GM21576 (cell line): ENCODE data around the gene SCGB1C1.
A peak's percentile ranks its signal among the peaks of the same experiment; 100 is the strongest.

ENCODE experiments used
- ATAC-seq: cut with Tn5 transposase; IDR thresholded peaks from one replicate; pipeline ENCODE4 v1.9.1; 2021; ENCODE audit warnings: mild to moderate bottlenecking, moderate library complexity; ENCODE audit not compliant: unreplicated experiment

SCGB1C1 gene

DNA sequence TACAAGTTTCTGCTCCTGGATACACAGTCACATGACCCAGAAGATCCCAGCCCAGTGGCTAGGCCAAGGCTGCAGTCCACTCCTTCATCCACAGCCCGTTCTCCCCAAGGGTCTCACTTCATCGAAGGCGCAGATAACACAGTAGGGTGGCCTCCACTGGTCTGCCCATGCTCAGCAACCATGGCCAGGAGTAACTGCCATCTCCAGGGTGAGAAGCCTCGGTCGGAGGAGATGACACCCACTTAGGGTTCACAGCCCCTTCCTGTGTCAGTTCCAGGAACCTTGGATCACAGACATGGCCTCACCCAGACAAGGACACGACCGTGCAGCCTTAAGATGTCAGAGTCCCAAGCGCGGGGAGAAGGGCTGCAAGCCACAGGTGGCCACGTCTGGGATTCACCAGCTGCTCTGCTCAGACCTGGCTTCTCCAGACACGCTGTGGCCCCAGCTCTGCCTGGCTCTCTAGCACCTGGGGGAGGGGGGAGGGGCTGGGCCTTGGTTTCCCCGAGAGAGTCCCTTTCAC lies 11.8 kb downstream of the SCGB1C1 start:
- ATAC-seq, result no peak

DNA sequence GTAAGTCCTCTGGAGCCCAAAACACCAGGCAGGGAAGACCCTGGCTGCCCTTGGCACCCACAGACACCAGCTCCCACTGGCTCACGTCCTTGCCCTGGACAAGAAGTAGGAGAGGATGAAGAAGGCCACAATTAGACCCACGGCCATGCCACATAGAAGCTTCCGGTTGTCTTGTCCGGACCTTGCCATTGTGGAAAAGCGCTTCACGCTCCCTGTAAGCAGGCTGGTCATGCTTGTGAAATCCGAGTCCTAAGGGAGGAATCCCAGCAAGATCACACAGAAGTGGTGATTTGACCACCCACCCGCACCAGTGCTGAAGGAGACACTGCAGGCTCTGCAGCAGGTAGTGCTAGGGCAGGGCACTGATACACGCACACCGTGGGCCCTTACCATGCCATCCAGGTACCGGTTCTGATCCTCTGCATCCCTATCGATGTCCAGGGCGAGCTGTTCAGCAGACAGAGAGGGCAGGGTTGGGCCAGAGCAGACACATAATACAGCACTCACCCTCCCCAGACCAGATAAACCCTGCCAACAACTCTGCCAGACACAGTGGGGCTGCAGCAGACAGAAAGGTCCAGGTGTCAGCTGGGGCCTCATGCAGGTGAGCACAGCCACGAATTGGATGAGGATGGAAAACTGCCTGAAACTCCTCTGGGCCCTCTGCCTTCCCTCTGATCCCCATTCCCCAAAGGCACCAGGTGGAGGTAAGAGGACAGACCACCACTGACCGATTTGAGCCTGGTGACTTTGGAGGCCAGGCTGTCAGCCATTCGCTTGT lies 12.5 kb downstream of the SCGB1C1 start:
- ATAC-seq, result no peak

DNA sequence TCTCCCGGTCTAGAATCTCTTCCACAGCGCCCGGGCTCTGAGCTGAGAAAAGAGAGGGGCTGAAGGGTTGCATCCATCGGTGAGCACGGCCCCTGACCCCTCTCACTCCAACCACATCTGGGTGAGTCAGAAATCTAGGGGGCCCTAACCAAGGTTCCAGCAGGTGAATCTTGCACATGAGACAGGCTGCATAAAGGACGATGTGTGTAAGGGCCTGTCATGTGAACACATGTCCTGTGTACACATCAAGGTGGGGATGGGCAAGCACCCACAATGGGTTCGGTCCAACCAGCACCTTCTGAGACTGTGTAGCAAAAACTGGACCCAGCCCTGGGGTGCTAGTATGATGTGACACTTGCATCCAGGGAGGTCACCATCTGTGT lies 13.1 kb downstream of the SCGB1C1 start:
- ATAC-seq, result no peak

DNA sequence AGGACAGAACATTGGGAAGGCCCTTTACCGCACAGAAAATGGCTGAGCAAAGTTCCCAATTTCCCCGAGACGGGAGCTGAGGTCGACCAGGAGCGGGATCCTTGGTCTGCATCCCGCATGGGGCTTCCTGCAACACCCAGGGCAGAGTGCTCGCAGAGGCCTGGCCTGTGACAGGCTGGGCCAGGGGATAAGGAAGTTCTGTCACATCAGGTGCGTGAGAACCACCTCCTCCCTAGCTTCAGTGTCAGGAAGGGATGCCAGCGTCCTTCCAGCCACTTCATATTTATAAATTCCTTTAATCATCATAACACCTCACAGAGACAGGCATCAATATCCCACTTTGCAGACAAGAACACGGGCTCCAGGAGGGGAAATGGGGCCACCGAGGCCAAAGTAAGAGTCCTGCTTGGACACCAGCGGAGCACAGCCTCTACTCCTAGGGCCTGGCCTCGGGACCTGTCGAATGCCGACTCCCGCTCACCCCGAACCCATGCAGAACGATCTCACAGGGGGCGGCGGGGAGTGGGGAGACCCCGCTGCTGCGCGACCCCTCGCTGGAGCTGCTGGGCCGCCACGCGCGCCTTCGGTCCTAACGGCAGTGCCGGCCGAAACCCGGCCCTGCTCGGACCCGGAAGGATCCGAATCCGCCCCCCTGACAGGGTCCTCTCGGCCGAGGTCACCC lies 13.8 kb downstream of the SCGB1C1 start:
- ATAC-seq, result no peak

DNA sequence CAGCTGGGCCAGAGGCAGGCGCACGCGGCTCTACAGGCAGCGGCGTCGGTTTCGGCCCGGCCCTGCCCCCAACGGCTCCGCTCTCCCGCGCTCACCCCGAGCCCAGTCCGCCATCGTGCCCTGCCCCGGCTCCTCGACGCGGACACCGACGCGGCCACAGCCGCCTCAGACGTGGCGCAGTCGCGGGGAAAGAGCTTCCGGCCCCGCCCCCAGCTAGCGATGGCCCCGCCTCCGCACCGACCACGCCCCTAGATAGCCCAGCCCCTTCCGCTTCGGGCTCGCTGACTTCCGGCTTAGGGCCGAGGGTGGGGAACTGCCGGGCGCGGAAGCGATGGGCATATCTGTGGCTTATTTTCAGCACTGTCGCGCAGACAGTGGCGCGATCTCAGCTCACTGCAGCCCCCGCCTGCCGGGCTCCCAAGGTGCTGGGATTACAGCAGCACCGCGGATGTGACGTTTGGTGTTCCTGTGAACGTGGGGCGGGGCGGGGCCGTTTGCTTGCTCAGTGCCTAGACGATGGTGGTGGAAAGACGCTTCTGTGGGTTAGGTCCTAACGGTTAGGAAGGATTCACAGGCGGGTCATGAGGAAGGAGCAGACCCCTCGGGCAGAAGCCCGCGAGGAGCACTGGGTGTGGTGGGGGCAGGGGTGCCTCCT lies 14.5 kb downstream of the SCGB1C1 start, which contains the start of the genes BET1L and RIC8A:
Gene BET1L, minus strand, starts transcription at position 192 of the 655 bp plus-strand sequence. Its CDS starts 78 bp downstream, at position 114.
Gene RIC8A, plus strand, starts transcription at position 501 of the 655 bp plus-strand sequence. CDS start 1,147 bp downstream, outside the sequence.
- ATAC-seq, result peak; percentile 69

DNA sequence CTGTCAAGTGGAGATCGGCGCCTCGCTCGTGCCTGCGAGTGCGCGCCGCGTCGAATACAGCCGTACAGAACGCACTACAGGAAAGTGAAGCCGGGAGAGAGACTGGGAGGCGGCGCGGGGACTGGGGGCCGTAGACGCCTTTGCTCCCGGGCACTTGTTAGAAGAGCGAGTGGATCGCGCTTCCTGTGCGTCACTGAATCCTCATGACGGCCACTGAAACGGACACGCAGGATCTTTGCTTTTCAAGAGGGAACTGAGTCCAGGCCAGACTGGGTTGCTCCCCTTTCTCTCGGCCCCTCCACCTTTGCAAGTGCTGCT lies 14.9 kb downstream of the SCGB1C1 start:
- ATAC-seq, result no peak

DNA sequence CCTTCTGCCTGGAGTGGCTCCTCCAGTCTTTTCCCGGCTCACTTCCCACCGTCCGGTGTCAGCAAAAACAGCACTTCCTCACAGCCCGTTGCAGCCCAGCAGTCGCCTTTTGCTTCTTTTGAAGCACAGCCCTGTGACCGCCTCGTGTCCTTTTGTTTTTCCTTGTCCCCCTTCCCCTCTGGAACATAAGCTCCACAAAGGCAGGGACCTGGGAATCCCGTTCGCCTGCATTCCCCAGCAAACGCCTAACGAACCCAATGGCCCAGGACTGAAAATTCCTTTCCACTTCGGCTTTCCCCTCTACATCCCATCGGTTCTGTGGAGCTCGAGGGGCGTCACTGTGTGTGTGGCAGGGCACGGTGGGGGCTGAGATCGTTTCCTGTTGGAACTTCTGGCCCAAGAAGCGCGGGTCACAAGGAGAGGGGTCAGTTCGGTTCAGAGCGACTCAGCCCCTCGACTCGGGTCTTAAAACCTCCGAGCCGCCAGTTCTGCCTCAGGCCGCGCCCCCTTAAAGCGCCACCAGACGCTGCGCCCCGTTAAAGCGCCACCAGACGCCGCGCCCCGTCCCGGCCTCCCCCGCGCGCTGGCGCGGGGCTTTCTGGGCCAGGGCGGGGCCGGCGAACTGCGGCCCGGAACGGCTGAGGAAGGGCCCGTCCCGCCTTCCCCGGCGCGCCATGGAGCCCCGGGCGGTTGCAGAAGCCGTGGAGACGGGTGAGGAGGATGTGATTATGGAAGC lies 15.5 kb downstream of the SCGB1C1 start:
- peak; percentile 30 for ATAC-seq

DNA sequence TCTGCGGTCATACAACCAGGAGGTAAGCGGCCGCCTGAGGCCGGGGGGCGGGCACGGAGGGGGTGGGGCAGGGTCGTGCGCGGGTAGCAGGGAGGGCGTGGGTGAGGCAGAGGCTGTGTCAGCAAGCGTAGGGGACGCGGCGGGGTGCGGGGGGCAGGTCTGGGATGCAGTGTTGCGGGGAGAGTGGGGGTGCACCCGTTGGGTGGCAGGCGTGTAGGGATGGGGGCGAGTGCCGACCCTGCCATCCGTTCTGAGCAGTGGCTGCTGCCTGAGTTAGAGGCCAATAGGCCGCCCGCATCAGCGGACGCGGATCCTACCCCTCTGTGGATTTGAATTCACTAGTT lies 16.0 kb downstream of the SCGB1C1 start:
- no peak for ATAC-seq

DNA sequence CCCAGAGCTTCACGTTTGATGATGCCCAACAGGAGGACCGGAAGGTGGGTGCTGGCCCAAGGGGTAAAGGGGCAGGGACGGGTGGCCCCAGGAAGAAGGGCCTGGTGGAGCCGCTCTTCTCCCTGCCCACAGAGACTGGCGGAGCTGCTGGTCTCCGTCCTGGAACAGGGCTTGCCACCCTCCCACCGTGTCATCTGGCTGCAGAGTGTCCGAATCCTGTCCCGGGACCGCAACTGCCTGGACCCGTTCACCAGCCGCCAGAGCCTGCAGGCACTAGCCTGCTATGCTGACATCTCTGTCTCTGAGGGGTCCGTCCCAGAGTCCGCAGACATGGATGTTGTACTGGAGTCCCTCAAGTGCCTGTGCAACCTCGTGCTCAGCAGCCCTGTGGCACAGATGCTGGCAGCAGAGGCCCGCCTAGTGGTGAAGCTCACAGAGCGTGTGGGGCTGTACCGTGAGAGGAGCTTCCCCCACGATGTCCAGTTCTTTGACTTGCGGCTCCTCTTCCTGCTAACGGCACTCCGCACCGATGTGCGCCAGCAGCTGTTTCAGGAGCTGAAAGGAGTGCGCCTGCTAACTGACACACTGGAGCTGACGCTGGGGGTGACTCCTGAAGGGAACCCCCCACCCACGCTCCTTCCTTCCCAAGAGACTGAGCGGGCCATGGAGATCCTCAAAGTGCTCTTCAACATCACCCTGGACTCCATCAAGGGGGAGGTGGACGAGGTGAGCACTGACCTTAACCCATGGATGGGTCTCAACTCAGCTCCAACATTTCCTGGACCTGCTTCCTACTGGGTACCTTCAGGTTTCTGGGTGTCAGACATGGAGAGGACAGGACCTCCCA lies 16.6 kb downstream of the SCGB1C1 start:
- ATAC-seq, result no peak

DNA sequence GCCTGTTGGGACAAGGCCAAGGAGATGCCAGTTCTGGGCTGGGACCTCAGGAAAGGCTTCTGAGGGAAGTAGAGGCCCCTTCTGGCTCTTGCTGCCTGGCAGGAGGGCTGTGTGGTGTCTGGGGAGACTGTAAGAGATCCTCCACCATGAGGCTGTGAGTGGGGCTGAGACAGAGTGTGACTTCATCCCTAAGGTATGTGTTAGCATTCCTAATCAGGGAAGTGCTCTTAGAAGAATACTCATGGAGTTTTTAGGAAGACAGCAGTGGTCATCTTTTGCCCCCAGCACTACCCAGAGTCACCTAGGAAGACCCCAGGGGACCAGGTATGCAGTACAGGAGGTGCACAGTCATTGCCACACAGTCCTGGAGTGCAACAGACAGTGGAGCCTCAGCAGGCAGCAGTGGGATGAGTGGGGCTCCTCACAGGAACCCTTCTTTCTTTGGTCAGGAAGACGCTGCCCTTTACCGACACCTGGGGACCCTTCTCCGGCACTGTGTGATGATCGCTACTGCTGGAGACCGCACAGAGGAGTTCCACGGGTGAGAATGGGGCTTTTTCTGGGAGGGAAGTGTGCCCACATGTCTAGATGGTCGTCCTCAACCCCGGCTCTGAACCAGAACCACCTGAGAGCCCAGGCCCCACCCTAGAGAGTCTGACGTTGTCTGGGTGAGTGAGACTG lies 17.4 kb downstream of the SCGB1C1 start:
- no peak for ATAC-seq

DNA sequence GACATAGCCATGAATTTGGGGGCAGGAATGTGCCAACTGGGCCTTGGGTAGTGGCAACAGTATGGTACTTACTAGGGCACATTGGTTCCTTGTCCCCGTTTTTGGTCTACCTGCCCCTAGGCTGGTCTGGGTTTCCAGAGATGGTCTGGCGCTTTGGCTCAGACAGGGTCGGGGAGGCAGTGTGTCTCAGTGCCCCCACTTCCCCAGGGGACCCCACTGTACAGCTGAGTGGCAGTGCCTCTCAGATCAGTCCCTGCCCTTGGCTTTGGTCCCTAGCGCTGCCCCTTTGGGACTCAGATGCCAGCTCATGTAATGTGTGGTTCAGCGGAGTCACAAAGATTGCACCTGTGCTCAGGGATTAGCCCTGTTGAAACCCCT lies 17.9 kb downstream of the SCGB1C1 start:
- ATAC-seq, result no peak

DNA sequence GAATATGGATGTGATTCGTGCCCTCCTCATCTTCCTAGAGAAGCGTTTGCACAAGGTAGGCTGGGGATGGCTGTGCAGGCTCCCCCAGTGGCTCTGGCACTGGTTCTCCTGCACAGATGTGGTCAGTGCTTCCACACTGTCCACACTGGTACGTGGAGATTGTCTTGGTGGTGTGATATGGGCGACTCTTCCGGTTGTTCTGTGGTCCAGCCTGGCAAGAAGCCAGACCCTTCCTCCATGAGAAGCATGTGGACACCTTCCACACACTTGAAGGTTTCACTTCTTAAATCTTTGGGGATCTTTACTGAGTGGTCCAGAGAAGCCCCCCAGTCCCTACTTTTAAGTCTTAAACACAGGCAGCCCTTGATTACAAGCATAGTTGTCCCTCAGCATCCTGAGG lies 18.4 kb downstream of the SCGB1C1 start:
- ATAC-seq, result no peak

DNA sequence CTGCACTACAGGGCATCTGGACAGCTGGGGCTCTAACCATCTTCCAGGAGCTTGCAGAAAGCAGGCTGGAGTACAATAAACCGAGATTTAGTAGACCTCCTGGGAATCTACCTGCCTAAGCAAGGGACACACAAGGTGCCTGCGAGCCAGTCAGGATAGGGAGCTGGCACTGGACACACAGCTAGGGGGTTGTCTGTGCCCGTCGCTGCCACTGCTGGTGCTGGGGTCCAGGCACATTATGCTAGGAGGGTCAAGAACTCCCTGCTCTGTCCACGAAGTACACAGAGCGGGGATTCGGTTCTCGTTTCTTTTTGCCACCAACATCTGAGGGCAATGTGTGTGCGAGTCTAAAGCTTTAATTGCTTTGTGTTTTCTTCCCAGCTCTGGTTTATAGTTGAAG lies 18.9 kb downstream of the SCGB1C1 start:
- no peak for ATAC-seq

DNA sequence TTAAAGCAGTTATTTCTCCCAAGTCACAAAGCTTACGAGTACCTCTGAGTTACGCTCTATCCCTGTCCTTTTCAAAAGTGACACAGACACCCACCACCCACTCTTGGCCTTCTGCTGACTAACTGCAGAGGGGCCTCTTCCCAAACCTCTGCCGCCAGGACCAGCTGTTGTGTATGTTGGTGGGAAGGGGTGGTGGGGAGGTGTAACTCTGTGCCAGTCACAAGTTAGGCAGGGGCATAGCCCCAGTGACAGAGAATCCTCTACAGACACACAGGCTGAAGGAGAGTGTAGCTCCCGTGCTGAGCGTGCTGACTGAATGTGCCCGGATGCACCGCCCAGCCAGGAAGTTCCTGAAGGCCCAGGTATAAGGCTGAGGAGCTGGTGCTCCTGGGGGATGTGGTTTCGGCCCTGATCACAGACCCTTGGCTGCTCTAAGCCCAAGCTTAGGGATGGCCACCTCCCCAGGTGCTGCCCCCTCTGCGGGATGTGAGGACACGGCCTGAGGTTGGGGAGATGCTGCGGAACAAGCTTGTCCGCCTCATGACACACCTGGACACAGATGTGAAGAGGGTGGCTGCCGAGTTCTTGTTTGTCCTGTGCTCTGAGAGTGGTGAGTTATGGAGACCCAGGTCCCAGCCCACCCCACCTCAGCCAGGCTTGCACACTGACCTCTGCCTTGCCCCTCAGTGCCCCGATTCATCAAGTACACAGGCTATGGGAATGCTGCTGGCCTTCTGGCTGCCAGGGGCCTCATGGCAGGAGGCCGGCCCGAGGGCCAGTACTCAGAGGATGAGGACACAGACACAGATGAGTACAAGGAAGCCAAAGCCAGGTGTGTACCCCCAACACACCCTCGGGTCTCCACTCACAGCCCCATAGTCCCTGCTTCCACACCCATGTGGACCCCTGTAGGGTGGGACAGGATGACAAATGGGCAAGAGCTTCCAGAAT lies 19.5 kb downstream of the SCGB1C1 start:
- ATAC-seq, result no peak

DNA sequence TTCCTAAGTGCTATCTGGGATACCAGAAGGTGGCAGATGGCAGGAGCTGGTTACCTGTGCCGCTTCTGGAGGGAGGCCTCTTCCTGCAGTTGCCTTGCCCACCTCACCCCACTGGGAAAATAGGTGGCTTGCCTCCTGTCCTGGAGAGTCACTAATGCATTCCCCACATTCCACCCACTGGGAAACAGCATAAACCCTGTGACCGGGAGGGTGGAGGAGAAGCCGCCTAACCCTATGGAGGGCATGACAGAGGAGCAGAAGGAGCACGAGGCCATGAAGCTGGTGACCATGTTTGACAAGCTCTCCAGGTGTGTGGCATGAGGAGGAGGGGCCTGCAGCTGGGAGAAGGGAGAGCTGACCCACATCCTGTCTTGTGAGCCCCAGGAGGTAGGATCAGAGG lies 20.2 kb downstream of the SCGB1C1 start:
- no peak for ATAC-seq

DNA sequence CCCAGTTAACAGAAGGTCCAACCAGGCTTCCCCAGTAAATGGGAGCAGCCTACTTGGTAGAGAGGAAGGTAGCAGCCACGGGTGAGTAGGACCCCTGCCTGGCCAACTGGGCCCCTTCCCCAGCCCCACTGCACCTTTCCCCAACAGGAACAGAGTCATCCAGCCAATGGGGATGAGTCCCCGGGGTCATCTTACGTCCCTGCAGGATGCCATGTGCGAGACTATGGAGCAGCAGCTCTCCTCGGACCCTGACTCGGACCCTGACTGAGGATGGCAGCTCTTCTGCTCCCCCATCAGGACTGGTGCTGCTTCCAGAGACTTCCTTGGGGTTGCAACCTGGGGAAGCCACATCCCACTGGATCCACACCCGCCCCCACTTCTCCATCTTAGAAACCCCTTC lies 21.2 kb downstream of the SCGB1C1 start:
- no peak for ATAC-seq

DNA sequence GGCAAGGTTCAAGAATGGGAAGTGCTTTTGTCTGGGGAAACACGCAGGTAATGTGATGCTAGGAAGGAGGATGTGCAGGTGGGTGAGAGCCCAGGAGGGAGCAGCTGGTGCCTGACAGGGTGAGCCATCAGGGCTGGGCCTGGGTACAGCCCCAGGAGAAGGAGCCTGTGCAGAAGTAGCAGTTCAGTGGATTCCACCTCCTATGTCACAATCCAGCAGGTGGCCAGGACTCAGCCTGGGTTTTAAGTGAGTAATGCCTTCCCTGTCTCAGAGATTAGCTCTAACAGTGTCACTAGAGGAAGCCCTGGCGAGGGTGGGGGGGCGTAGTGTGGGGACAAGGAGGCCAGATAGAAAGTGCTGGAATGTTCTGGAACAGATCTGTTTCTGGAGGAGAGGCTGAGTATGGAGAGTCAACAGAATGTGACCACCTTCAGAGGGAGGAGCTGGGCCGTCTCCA lies 22.7 kb downstream of the SCGB1C1 start:
- ATAC-seq, result no peak
